Measurements from ENCODE around the gene POLR2F.
"Not testable (repeated sequence)": the region's sequence is repeated elsewhere in the genome, so short reads cannot be mapped to it uniquely, and the experiment has no call there.

Gene POLR2F

GRCh38 chr22:37925767-37926166 is 27.7 kb upstream of the POLR2F start:
- DNase-seq: no peak

- no peak for DNase-seq
Measured at GRCh38 chr22:37926358-37926757, 27.1 kb upstream of the POLR2F start.

DNA sequence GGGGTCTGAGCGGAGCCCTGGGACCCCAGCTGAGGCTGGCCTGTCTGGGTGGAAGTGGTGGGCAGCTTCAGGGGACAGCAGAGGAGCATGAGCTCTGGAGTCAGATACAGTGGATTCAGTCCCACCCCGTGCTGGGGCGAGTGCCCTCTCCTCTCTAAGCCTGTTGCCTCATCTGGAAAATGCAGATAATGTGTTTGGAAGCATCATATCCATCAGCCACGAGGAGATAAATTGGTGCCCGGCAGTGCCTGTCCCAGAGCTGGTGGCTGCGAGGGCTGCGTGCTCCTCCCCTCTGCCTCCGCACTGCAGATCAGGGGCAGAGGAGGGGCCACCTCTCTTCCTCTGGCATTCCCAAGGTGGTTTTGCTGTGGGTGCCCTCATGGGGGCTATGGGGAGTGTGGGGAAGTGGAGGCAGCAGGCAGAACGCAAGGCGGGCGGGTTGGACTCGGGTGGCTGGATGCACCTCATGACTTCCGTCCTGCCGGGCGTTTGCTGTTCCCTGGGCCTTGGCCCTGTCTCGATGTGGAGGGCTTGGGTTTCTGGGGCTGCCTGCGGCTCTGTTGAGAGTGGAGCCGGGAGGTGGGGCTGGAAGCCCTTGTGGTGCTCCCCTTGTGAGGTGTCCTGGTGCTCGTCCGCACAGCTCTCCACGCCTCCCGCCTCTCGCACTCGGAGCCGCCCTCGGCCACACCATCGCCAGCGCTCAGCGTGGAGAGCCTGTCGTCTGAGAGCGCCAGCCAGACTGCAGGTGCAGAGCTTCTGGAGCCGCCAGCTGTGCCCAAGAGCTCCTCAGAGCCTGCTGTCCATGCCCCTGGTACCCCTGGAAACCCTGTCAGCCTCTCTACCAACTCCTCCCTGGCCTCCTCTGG is 26.5 kb upstream of the POLR2F start:
- no peak for DNase-seq

- DNase-seq: no peak
Measured at GRCh38 chr22:37927637-37927936, 25.9 kb upstream of the POLR2F start.

DNA sequence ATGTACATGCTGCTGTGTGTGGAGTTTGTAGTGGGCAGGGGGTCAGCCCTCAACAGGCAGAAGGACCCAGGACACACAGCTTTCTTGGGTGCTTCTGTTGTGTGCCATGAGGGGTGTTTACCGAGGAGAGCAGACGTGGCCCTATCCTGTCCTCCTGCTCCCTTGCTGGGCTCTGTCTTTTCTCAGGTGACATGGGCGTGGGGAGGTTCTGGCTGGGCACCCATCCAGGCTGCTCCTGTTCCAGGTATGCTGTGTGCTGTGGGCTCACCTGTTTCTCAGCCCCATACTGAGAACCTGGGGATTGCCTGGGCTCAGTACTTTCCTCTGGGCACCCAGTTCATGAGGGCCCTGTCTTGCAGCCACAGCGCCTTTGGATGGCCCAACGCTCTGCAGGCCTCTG is 24.1 kb upstream of the POLR2F start:
- no peak for DNase-seq

DNA sequence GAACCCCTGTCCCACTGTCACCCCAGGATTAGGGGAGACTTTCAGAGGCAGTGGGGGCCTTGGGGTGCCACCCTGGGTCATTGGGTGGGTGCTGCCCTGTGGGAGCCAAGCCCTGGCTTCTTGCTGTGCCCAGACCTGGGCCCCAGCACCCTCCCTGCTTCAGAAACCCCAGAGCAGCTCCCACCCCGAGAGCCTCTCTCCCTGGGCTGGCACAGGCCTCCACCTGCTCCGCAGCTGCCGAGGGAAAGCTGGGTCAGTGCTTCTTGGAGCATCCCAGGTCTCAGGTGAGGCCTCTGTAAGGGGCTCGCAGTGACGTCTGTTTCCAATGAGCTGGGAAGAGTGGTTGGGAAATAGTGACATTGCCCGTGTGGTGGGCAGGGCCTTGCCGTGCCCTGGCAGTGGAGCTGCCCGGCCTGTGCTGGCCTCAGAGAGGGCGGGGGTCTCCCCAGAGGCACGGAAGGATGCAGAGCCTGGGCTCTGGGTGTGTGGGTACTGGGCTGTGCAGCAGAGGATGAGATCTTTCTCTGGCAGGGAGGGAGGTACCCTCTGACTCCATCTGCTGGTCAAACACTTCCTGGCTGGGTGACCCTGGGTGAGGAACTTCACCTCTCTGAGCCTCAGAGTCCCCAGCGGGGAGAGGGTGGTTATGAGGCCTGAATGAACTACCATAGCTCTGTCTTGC is 23.1 kb upstream of the POLR2F start:
- DNase-seq: peak in 2 of 4 experiments; percentile 33 to 35

DNA sequence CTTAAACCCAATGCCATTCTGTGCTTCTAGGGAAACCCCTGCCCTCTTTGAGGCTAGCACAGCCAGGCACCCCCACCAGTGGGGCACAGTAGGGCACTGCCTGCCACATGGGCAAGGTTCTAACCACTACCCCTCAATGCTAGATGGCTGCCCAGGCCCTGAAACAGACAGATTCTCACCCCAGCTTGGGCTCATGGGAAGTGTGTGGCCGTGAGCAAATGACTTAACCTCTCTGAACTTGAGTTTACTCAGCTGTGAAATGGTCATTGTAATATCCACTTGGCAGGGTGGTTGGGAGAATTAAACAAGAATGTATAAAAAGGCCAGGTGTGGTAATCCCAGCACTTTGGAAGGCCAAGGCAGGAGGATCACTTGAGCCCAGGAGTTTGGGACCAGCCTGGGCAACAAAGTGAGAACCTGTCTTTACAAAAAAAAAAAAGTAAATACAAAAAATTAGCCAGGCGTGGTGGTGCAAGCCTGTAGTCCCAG is 22.5 kb upstream of the POLR2F start:
- no peak for DNase-seq

DNA sequence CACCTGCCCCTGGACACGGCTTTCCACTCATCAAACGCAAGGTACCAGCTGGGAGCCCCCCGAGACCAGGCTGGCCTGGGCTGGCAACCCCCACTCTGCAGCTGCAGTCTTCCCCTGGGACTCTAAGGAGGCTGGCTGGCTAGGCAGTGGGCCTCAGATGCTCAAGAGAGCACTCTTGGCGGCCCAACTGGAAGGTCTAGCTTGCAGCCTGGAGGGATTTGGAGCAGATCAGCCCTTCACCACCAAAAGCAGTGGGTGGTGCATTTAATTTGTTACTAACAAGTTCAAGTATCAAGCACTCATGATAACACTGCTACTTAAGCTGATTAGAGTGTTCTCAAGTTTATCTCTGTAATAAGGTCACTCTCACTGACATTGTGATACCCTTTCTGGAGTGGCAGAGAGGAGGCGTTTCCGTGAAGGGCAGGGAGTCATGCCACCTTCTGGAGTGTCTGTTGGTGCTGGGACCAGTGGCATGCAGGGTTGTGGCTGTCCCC is 21.6 kb upstream of the POLR2F start:
- DNase-seq: no peak

- no peak for DNase-seq
Measured at GRCh38 chr22:37932401-37932800, 21.1 kb upstream of the POLR2F start.

DNA sequence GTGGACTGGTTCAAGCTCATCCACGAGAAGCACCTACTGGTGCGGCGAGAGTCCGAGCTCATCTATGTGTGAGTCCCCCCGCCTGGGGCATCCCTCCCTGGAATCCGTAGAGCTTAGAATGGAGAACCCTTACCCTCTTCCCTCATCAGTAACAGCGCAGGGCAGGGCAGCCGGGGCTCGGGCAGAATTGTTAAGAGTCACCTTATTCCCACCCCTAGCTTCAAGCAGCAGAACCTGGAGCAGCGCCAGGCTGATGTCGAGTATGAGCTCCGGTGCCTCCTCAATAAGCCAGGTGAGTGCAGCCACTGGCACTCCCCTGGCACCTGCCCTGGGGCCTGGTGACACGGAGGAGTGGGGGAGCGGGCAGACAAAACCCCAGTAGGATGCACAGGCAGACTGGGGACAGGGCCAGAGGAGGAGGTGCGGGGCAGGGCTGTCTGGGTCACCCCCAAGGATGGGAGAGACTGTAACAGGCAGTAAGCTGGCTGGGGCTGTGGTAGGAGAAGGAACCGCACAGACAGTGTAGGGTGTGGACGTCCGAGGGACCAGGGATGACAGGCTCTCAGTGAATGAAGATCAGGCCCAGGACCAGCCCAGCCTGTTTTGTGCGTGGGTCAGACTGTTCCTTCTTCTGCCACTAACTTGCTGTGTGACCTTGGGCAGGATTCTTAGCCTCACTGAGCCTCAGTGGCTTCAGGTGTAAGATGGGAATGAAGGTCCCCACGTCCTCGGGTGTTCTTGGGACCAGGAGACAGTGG is 20.5 kb upstream of the POLR2F start:
- no peak for DNase-seq

DNA sequence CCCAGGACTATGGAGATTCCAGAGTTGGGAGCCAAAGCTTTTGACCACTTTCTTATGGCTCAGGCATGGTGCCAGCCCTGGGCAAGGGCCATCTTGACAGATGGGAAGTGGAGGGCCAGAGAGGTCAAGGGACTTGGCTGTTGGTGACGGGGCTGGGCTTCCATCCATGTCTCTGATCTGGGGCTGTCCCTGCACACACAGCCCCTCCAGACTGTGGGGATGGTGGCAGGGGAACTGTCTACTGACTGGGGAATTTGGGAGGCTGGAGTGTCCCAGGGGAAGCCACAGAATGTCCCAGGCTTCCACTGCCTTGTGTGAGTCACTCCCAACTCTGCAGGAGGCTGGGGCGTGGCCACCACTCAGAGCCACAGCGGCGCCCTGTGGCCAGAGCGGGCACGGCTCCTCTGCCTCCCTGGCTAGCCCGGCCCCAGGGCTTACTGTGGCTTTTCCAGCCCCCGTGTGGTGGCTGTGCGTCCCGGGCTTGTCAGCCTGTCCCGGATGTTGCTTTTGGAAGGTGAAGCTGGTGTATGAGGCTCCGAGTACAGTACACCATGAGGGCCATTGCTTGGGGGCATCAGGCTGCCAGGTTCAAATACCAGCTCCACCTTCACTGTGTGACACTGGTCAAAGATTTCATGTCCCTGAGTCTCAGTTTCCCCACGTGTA is 19.7 kb upstream of the POLR2F start:
- peak; percentile 92 to 95 (median 94) for DNase-seq

DNA sequence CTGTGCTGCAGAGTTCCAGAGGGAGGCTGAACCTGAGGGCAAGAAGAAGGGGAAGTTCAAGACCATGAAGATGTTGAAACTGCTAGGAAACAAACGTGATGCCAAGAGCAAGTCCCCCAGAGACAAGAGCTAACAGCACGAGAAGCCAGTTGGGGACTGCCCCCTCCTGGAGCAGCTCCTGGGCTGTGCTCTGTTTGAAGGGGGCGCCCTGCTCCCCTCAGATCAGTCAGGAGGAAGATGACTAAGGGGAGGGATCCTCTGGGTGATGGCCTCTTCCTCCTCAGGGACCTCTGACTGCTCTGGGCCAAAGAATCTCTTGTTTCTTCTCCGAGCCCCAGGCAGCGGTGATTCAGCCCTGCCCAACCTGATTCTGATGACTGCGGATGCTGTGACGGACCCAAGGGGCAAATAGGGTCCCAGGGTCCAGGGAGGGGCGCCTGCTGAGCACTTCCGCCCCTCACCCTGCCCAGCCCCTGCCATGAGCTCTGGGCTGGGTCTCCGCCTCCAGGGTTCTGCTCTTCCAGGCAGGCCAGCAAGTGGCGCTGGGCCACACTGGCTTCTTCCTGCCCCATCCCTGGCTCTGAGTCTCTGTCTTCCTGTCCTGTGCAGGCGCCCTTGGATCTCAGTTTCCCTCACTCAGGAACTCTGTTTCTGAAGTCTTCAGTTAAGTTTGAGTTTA is 12.7 kb upstream of the POLR2F start:
- peak in 3 of 4 experiments; percentile 26 to 39 (median 39) for DNase-seq

DNA sequence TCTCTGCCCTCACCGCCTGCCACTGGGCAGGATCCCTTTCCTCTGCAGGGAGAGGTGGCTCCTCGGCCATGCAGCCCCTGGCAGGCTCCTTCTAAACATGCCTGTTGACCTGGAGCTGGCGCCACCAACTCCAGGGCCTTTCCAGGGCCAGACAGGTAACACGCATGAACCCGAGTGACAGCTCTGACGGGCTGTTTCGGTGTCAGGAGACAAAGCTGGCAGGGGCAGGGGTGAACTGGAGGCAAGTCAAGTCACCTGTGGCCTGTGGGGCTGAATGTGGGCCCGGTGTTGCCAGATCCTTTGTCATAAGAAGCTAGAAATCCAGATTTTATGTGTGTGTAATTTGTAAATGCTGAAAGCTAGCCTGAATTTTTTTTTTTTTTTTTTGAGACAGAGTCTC is 11.4 kb upstream of the POLR2F start:
- DNase-seq: no peak

DNA sequence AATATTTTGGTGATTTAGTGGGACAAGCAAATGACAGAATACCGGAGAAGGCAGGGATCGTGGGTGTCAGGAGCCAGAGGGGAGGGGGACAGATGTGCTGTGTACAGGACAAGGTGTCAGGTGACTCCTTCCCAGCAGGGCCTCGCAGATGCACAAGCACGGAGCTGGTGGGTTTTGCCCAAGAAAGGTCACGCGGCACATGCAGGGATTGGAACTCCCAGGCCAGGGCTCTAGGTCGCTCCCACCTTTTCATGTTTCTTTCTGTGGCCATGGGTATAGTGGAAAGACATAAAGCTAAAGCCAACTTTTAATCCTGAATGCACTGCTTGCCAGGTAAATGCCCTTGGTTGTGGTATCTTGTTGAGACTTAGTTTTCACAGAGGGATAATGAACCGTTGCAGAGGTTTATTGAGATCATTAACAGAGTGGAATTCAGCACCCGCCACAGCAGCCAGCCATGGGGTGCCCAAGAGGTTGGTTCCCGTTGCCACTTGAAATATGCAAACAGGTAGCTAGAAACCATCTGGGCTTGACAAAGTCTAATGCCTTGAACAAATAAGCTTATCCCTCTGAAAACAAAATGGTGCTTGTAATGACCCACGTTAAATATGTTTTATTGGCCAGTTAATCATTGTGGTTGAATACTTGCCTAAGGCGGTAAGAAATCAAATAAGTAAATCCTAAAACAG is 10.2 kb upstream of the POLR2F start:
- DNase-seq: no peak

GRCh38 chr22:37943825-37944198 is 9.7 kb upstream of the POLR2F start:
- DNase-seq: no peak

DNA sequence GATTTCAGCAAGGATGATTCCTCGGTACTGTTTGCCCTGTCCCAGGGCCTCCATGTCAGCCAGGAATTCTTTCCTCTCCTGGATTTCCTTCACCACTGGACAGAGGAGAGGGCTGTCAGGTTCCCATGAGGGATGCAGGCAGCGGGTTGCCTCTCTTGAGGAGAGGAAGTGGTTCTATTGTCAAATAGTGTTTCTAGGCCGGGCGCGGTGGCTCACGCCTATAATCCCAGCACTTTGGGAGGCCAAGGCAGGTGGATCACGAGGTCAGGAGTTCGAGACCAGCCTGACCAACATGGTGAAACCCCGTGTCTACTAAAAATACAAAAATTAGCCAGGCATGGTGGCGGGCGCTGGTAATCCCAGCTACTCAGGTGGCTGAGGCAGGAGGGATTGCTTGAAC is 9.1 kb upstream of the POLR2F start:
- not testable (repeated sequence) for DNase-seq

GRCh38 chr22:37947142-37947795 is 6.2 kb upstream of the POLR2F start:
- DNase-seq: not testable (repeated sequence)

- DNase-seq: no peak
Measured at GRCh38 chr22:37951305-37951704, 2.2 kb upstream of the POLR2F start.

DNA sequence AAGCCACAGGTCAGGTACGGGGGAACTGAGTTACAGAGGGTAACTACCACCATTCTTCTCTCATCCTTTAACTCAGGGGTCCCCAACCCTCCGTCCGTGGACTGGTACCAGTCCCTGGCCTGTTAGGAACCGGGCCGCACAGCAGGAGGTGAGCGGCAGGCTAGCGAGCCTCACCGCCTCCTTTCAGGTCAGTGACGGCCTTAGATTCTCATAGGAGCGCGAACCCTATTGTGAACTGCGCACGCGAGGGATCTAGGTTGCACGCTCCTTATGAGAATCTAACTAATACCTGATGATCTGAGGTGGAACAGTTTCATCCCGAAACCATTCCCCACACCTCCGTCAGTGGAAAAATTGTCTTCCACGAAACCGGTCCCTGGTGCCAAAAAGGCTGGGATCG is 870 bp upstream of the POLR2F start:
- DNase-seq: not testable (repeated sequence)

- DNase-seq: peak in 1 of 4 experiments; percentile 20
Measured at GRCh38 chr22:37953062-37953436, 450 bp upstream of the POLR2F start.

GRCh38 chr22:37954686-37955085 is 1.2 kb downstream of the POLR2F start:
- no peak for DNase-seq
